ENCODE measurements around the gene DMKN. TPM values are rescaled to one million over a fixed set of nuclear protein-coding genes. Genes with fewer than 3 reads are reported as not detected.

DMKN gene
- total RNA-seq, 1 donor from 2014 or later, result not detected

GRCh38 chr19:35549879-35550523 lies 36.6 kb upstream of the DMKN start:
- H3K9ac ChIP-seq (ENCODE audit: low read depth in 1 of 3, low read length in 3 of 3), result no peak overlapping the region
- peaks cover 7 to 18% (median 16%) of the 10 kb centered on the region in 3 donors for H3K36me3 ChIP-seq (ENCODE audit: control insufficient read depth in 3 of 3, insufficient read depth in 3 of 3, low read length in 3 of 3)
- H3K9me3 ChIP-seq (ENCODE audit: control insufficient read depth in 3 of 3, low read length in 3 of 3), result no peaks in the 10 kb centered on the region
- H3K4me1 ChIP-seq (ENCODE audit: control insufficient read depth in 3 of 3, insufficient read depth in 3 of 3, low read length in 3 of 3), result peaks cover 12 to 21% (median 14%) of the 10 kb centered on the region in 3 donors
- H3K4me3 ChIP-seq (ENCODE audit: low read length in 3 of 3), result no peak overlapping the region
- no peak overlapping the region for H3K27ac ChIP-seq (ENCODE audit: low read depth, low read length)
- H3K27me3 ChIP-seq (ENCODE audit: control insufficient read depth in 3 of 3, insufficient read depth in 3 of 3, low read length in 3 of 3), result peaks cover 0 to 9% (median 2%) of the 10 kb centered on the region in 3 donors

DNA sequence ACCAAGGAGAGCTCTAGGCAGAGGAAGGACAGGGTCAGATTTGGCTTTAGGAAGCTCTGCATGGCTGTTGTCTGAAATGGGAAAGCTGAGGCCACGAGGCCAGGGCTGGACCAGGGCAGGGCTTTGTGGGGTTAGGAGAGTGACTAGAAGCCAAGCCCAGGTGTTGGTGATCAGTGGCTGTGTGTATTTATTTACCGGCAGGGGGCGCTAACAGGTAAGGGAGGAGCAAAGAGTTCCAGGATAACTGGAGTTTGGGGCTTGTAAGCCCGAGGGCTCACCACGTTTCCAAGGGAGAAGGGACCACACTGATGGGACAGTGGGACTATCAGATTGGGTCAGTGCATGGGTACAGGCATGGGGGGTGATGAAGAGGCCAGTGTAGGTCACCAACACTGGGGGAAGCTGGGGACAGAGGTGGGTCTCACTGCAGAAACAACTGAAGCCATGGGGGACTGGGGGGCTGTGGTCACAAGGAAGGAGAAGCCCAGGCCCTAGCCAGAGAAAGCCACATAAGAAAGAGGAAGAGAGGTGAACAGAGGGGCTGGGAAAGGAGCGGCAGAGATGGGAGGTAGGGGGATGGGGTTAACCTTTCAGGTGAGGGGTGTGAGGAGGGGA lies 35.8 kb upstream of the DMKN start:
- H3K27ac ChIP-seq (ENCODE audit: low read depth, low read length), result no peak overlapping the region

GRCh38 chr19:35546532-35546931 lies 33.1 kb upstream of the DMKN start:
- Histone ChIP-seq H3K9me3 (ENCODE audit: control insufficient read depth in 3 of 3, low read length in 3 of 3) (no peaks in the 10 kb centered on the region), H3K27me3 (ENCODE audit: control insufficient read depth in 3 of 3, insufficient read depth in 3 of 3, low read length in 3 of 3) (no peaks in the 10 kb centered on the region), H3K27ac (ENCODE audit: low read depth, low read length) (no peak overlapping the region), H3K9ac (ENCODE audit: low read depth in 1 of 3, low read length in 3 of 3) (peak overlapping the region in 2 of 3 donors; percentile 87 to 92), H3K4me1 (ENCODE audit: control insufficient read depth in 3 of 3, insufficient read depth in 3 of 3, low read length in 3 of 3) (peaks cover 21 to 31% (median 23%) of the 10 kb centered on the region in 3 donors), H3K4me3 (ENCODE audit: low read length in 3 of 3) (peak overlapping the region; percentile 90 to 93 (median 92)), H3K36me3 (ENCODE audit: control insufficient read depth in 3 of 3, insufficient read depth in 3 of 3, low read length in 3 of 3) (peaks cover 7 to 21% (median 16%) of the 10 kb centered on the region in 3 donors)

More for the DNA sequence above, 35.8 kb upstream of the DMKN start:
- Histone ChIP-seq H3K4me3 (ENCODE audit: low read length in 3 of 3) (no peak overlapping the region), H3K9ac (ENCODE audit: low read depth in 1 of 3, low read length in 3 of 3) (no peak overlapping the region), H3K4me1 (ENCODE audit: control insufficient read depth in 3 of 3, insufficient read depth in 3 of 3, low read length in 3 of 3) (peaks cover 19 to 29% (median 21%) of the 10 kb centered on the region in 3 donors), H3K36me3 (ENCODE audit: control insufficient read depth in 3 of 3, insufficient read depth in 3 of 3, low read length in 3 of 3) (peaks cover 7 to 18% (median 16%) of the 10 kb centered on the region in 3 donors), H3K27me3 (ENCODE audit: control insufficient read depth in 3 of 3, insufficient read depth in 3 of 3, low read length in 3 of 3) (peaks cover 0 to 3% (median 2%) of the 10 kb centered on the region in 3 donors), H3K9me3 (ENCODE audit: control insufficient read depth in 3 of 3, low read length in 3 of 3) (no peaks in the 10 kb centered on the region)

DNA sequence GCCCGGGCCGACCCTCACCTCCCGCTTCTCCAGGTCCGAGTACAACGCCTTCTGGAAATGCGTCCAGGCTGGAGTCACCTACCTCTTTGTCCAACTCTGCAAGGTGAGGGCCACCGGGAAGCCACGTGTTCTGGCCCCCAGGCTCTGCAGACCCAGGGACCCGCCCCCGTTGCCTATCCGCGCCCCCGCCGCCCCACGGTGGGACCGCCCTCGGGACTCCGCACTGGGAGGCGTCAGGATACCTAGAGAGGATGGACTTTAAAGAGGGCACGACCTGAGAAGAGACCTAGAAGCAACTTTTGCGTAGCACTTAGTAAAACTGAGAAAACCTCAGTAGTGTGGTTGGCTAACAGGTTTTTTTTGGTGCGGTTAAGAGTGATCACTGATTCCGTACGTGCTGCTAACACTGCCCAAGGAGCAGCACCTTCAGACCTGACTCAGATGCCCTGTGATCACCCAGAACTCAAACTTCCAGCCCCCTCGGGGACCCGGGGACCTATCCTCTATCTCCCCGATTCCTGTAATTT lies 32.5 kb upstream of the DMKN start:
- H3K4me3 ChIP-seq (ENCODE audit: low read length in 3 of 3), result peak overlapping the region; percentile 90 to 93 (median 92)
- peaks cover 7 to 21% (median 16%) of the 10 kb centered on the region in 3 donors for H3K36me3 ChIP-seq (ENCODE audit: control insufficient read depth in 3 of 3, insufficient read depth in 3 of 3, low read length in 3 of 3)
- H3K9ac ChIP-seq (ENCODE audit: low read depth in 1 of 3, low read length in 3 of 3), result peak overlapping the region; percentile 87 to 92 (median 92)
- no peaks in the 10 kb centered on the region for H3K27me3 ChIP-seq (ENCODE audit: control insufficient read depth in 3 of 3, insufficient read depth in 3 of 3, low read length in 3 of 3)
- peaks cover 21 to 31% (median 23%) of the 10 kb centered on the region in 3 donors for H3K4me1 ChIP-seq (ENCODE audit: control insufficient read depth in 3 of 3, insufficient read depth in 3 of 3, low read length in 3 of 3)
- H3K27ac ChIP-seq (ENCODE audit: low read depth, low read length), result peak overlapping the region; percentile 86
- no peaks in the 10 kb centered on the region for H3K9me3 ChIP-seq (ENCODE audit: control insufficient read depth in 3 of 3, low read length in 3 of 3)

DNA sequence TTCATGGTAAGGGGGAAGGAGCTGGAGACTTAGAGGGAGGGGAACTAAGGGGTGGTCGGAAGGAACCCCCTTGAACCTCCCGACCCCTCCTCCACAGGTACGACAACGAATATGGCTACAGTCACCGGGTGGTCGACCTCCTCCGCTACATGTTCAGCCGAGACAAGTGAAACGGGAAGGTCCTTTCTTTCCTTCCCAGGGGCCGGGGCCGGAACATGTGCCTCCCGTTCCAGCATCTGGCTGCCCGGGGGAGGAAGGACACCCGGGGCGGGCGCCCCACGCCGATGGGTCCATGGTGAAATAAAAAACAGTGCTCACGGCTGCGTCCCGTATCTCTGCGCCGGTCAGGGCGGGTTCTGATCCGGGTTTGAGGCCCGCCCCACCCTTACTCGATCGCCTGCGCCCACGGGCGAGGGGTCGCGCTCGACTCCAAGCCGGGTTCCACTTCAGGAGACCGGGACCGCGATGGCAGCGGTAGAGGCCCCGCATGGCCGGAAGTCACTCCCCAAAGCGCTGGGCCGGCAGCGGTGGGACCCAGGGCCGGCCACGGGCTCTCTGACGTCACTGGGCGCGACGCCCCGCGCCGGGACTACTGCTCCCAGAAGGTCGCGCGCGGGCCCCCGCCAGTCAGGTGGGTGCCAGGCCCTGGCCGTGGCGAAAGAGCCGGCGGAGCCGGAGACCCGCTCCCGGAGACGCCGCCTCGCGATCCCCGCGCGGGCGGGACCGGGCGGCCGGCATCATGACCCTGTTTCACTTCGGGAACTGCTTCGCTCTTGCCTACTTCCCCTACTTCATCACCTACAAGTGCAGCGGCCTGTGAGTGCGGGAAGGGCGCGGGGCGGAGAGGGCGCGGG lies 31.8 kb upstream of the DMKN start, which contains the start of gene TMEM147:
TMEM147 (plus strand) TSS at position 626 of the 854 bp plus-strand sequence; CDS start at position 740, 114 bp downstream.
- Histone ChIP-seq H3K4me1 (ENCODE audit: control insufficient read depth in 3 of 3, insufficient read depth in 3 of 3, low read length in 3 of 3) (peaks cover 21 to 31% (median 23%) of the 10 kb centered on the region in 3 donors), H3K36me3 (ENCODE audit: control insufficient read depth in 3 of 3, insufficient read depth in 3 of 3, low read length in 3 of 3) (peaks cover 7 to 19% (median 16%) of the 10 kb centered on the region in 3 donors), H3K4me3 (ENCODE audit: low read length in 3 of 3) (peak within 1 kb of the TSS; percentile 90 to 93 (median 92)), H3K9me3 (ENCODE audit: control insufficient read depth in 3 of 3, low read length in 3 of 3) (no peaks in the 10 kb centered on the region), H3K27ac (ENCODE audit: low read depth, low read length) (peak within 1 kb of the TSS; percentile 86), H3K9ac (ENCODE audit: low read depth in 1 of 3, low read length in 3 of 3) (peak within 1 kb of the TSS; percentile 87 to 92 (median 92)), H3K27me3 (ENCODE audit: control insufficient read depth in 3 of 3, insufficient read depth in 3 of 3, low read length in 3 of 3) (no peaks in the 10 kb centered on the region)

GRCh38 chr19:35544110-35544802 lies 30.8 kb upstream of the DMKN start:
- no peaks in the 10 kb centered on the region for H3K27me3 ChIP-seq (ENCODE audit: control insufficient read depth in 3 of 3, insufficient read depth in 3 of 3, low read length in 3 of 3)
- H3K4me3 ChIP-seq (ENCODE audit: low read length in 3 of 3), result peak overlapping the region; percentile 90 to 93 (median 92)
- H3K4me1 ChIP-seq (ENCODE audit: control insufficient read depth in 3 of 3, insufficient read depth in 3 of 3, low read length in 3 of 3), result peaks cover 21 to 31% (median 23%) of the 10 kb centered on the region in 3 donors
- H3K9ac ChIP-seq (ENCODE audit: low read depth in 1 of 3, low read length in 3 of 3), result peak overlapping the region; percentile 87 to 92 (median 92)
- no peak overlapping the region for H3K27ac ChIP-seq (ENCODE audit: low read depth, low read length)
- H3K9me3 ChIP-seq (ENCODE audit: control insufficient read depth in 3 of 3, low read length in 3 of 3), result no peaks in the 10 kb centered on the region
- peaks cover 7 to 19% (median 16%) of the 10 kb centered on the region in 3 donors for H3K36me3 ChIP-seq (ENCODE audit: control insufficient read depth in 3 of 3, insufficient read depth in 3 of 3, low read length in 3 of 3)

- H3K27me3 ChIP-seq (ENCODE audit: control insufficient read depth in 3 of 3, insufficient read depth in 3 of 3, low read length in 3 of 3), result no peaks in the 10 kb centered on the region
- H3K9ac ChIP-seq (ENCODE audit: low read depth in 1 of 3, low read length in 3 of 3), result no peak overlapping the region
- H3K27ac ChIP-seq (ENCODE audit: low read depth, low read length), result no peak overlapping the region
- H3K4me1 ChIP-seq (ENCODE audit: control insufficient read depth in 3 of 3, insufficient read depth in 3 of 3, low read length in 3 of 3), result peaks cover 21 to 31% (median 21%) of the 10 kb centered on the region in 3 donors
- peaks cover 7 to 19% (median 16%) of the 10 kb centered on the region in 3 donors for H3K36me3 ChIP-seq (ENCODE audit: control insufficient read depth in 3 of 3, insufficient read depth in 3 of 3, low read length in 3 of 3)
- H3K9me3 ChIP-seq (ENCODE audit: control insufficient read depth in 3 of 3, low read length in 3 of 3), result no peaks in the 10 kb centered on the region
- H3K4me3 ChIP-seq (ENCODE audit: low read length in 3 of 3), result no peak overlapping the region
Measured at GRCh38 chr19:35543280-35544109, 30.0 kb upstream of the DMKN start.

- Histone ChIP-seq H3K9ac (ENCODE audit: low read depth in 1 of 3, low read length in 3 of 3) (no peak overlapping the region), H3K27ac (ENCODE audit: low read depth, low read length) (no peak overlapping the region), H3K4me1 (ENCODE audit: control insufficient read depth in 3 of 3, insufficient read depth in 3 of 3, low read length in 3 of 3) (peaks cover 21 to 28% (median 21%) of the 10 kb centered on the region in 3 donors), H3K9me3 (ENCODE audit: control insufficient read depth in 3 of 3, low read length in 3 of 3) (no peaks in the 10 kb centered on the region), H3K36me3 (ENCODE audit: control insufficient read depth in 3 of 3, insufficient read depth in 3 of 3, low read length in 3 of 3) (peaks cover 4 to 11% (median 4%) of the 10 kb centered on the region in 3 donors), H3K27me3 (ENCODE audit: control insufficient read depth in 3 of 3, insufficient read depth in 3 of 3, low read length in 3 of 3) (peaks cover 0 to 3% (median under 1%) of the 10 kb centered on the region in 3 donors), H3K4me3 (ENCODE audit: low read length in 3 of 3) (no peak overlapping the region)
Measured at GRCh38 chr19:35542209-35542608, 28.8 kb upstream of the DMKN start.

Measured in skeletal muscle tissue (tissue), 4 donors.